GM21360 (cell line): ENCODE results near the gene ANP32A.

Experiments
- ATAC-seq: cut with Tn5 transposase; IDR thresholded peaks from one replicate; pipeline ENCODE4 v1.9.1; 2021; ENCODE audit warnings: mild to moderate bottlenecking, moderate library complexity; ENCODE audit not compliant: unreplicated experiment

ANP32A gene

GRCh38 chr15:68800875-68801274, 19.8 kb downstream of the ANP32A start:
- ATAC-seq, result no peak

DNA sequence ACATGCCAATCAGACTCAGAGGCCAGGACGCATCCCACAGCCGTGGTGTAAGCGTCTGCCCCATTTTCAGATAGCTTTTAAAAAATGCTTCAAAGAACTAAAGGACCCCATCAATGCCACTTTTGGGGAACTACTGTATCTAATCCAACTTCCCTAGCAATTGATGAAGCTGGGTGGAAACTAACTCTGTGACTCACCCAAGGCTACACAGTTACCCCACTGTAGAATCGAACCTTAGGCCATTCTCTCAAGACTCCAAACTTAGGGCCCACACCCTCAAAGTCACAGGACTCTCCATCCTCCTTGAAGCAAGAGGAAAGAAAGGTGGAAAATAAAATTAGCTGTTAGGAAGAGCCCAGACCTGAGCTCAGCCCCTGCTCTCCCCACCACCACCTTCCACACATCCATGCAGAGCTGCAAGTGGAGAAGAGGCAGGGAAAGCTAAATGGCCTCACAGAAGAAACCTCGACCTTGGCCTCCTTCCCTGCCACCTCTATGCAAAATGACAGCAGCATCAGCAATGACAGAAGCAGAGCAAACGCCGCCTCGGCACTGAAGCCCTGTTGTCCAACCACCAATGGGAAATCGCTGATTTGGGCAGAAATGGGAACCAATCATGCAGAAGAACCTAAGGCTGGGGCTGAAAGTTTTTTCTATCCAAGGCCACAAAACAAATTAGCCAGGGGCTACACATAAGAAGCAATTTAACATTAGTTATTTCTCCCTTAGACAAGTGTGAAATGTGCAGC, 22.2 kb downstream of the ANP32A start:
- no peak for ATAC-seq

GRCh38 chr15:68797599-68798345, 22.9 kb downstream of the ANP32A start:
- ATAC-seq, result no peak

GRCh38 chr15:68797191-68797590, 23.5 kb downstream of the ANP32A start:
- no peak for ATAC-seq

GRCh38 chr15:68796576-68796975, 24.1 kb downstream of the ANP32A start:
- no peak for ATAC-seq

DNA sequence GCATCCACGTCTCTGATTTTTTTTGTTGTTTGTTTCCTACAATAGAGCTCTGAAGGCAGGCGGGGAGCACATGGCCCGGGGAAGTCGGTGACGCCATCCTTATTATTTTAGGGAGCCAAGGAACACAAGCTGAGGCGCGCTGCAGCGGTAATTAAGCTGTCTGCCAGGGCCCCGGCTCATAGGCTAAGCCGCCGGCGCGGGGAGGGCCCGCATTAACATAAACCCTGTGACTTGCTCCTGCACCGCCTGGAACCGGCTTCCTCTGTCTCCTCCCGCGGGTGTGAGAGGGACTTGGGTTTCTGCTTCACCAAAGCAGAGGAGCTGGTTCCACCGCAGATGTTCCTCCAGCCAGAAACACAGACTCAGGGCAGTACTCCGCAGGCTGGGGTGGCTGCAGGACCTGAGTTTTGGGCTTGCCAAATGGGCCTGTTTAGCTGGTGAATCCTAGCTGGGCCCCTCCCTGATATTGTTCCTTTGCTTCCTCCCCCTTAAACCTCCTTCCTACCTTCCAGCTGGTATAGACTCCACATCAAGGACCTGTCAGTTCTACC, 25.3 kb downstream of the ANP32A start:
- ATAC-seq, result no peak

- ATAC-seq, result no peak
These were observed 25.8 kb downstream of the ANP32A start for GRCh38 chr15:68794863-68795262.

- ATAC-seq, result no peak
These were observed 26.4 kb downstream of the ANP32A start for GRCh38 chr15:68794307-68794706.

GRCh38 chr15:68793776-68794175, 26.9 kb downstream of the ANP32A start:
- no peak for ATAC-seq

DNA sequence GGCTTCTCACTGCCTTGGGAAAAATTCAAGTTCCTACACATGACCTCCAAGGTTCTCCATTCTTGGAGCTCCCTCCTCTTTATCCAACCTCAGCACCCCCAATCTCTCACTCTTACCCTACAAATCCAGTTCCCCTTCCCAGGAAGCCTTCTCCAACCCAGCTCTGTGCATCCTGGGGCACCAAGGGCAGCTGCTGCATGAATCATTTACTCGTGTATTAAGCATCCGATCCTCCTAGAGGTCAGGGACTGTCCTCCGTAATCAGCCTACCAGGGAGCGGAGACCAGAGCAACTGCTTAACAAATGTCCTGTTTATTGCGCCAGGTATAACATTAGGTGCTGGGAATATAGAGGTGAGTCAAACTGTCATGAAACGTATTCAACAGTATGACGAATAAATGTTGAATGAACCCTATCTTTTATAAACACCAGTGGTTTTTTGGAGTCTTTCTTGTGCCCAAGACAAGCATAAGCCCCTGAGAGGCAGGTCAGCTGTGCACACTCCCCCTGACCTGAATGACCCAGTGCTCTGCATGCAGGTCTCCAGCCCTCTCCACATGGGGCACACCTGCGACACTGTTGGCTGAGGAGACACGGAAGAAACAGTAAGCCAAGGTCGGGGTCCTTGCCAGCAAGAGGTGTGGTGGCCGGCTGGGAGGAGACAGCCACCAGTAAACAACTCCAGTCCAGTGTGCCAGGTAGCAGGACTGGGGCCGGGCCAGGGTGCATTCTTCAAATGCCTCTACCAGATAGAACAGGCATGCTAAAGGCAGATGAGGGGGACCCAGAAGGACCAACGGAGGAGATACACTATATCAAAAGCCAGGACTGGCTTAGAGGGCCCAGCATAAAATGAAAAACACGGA, 27.6 kb downstream of the ANP32A start:
- no peak for ATAC-seq

GRCh38 chr15:68791431-68792283, 29.0 kb downstream of the ANP32A start:
- peak; percentile 59 for ATAC-seq

GRCh38 chr15:68790910-68791309, 29.8 kb downstream of the ANP32A start:
- ATAC-seq, result no peak

DNA sequence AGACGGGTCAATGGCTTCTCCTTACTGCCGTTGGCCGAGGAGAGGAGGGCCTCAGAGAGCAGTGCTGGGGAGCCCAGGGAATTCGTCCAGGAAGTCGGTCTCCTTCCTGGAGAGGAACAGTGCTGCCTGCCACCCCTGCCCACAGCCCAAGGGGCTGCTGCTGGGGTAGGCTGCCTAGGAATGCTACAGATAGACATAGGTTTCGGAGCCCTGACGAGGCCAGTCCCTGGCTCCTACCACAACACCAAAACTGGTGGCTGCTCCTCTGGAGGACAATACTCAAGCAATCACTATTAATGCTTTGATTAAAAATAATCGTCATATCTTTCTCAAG, 30.5 kb downstream of the ANP32A start:
- no peak for ATAC-seq

DNA sequence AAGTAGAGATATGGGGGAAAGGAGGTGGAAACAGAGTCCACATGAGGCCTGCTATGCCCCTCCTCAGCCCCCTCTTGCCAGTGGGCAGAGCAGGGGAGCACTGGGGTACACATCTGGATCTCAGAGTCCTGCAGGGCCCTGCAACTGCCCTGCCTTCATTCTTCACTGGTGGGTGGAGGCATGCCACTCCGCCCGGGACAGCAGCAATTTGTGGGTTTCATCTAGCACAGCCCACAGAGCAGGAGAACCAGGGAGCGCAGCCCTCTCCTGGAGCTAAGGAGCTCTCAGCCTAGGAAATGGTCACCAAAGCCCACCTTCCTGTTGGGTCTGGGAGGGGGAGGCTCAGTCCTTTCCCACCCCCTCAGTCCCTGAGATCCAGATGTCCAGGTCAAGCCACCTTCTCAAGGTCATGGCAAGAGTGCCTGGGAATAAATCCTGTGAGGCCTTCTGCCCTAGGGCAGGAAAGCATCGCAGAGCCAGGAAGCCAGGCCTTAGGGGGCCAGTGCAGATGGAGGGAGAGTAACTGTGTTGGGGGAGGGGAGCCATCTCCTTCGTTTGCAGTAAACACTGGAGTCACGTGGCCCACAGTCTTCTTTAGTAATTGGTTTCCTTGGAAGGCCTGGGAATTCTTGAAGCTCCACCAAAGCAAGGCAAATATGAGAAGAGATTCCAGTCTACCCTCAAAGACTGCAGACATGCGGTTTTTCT, 31.0 kb downstream of the ANP32A start:
- ATAC-seq, result no peak

DNA sequence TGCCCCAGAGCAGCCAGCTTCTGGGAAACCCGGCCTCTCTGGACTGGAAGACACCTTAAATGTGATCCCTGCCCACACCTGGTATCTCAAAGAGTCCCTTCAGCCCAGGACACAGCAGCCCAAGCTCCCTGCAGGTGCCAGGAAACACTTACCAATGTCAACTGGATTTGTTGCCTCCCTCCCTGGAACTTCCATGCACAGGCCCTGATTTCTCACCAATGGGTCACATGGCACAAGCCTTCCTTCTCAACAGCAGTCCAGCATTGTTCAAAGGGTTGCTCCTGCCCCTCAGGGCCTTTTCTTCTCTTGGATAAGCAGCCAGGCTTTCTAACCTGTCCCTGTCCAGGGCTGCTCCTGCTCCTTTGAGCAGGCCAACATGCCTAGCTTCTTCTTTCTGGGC, 31.6 kb downstream of the ANP32A start:
- no peak for ATAC-seq

DNA sequence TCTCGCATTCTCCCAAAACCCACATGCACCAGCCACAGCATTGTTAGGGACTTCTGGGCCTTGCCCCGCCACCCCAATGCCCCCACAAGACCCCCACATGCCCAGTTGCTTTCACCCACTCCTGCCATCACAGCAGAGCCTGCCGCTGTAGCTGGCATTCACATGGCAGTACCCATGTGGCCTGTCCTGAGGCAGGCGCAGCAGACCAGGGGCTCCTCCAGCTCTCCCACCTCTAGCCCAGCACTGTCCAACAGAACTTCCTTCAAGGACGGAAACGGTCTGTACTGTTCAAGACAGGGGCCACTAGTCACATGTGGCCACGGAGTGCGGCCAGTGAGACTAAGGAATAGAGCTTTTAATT, 32.5 kb downstream of the ANP32A start:
- ATAC-seq, result no peak

- no peak for ATAC-seq
These were observed 33.0 kb downstream of the ANP32A start for GRCh38 chr15:68787609-68788263.

GRCh38 chr15:68786753-68787152, 33.9 kb downstream of the ANP32A start:
- no peak for ATAC-seq

GRCh38 chr15:68785541-68785940, 35.2 kb downstream of the ANP32A start:
- no peak for ATAC-seq
